DMS79 (cell line): ENCODE data around the gene SNX27.

Source experiments
- DNase-seq: peaks from one replicate; lab custom pipeline; 2025; lab: John Stamatoyannopoulos, UW

SNX27 gene

DNA sequence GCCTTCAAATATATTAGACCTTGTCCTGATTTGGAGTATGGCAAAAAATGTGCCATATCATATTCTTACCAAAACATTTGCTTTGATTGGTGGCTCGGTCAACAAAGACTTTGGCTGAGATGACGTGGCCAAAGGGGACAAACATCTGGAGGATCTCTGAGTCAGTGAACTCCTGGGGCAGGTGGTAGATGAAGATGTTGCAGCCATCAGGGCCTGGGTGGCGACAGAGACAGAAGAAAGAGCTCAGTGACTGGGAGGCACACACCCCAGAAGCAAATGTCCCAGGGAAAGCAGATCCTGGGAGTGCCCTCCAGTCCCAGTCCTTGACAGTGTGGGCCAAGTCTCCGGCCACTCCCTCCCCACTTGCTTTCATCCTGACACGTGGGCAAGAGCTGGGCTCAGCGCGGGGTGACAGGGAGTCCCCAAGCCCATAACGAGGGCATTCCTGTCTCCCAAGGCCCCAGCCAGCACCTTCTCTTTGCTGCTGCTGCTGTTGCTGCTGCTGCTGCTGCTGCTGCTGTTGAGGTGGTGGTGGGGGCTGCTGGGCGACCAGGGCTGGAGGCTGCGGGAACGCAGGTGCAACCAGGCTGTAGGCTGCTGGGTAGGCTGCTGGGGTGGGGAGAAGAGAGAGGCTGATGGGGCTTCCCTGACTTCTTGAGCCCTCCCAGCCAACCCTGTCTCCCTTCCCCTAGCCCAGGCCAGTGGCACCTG is 94.1 kb downstream of the SNX27 start:
- no peak for DNase-seq

DNA sequence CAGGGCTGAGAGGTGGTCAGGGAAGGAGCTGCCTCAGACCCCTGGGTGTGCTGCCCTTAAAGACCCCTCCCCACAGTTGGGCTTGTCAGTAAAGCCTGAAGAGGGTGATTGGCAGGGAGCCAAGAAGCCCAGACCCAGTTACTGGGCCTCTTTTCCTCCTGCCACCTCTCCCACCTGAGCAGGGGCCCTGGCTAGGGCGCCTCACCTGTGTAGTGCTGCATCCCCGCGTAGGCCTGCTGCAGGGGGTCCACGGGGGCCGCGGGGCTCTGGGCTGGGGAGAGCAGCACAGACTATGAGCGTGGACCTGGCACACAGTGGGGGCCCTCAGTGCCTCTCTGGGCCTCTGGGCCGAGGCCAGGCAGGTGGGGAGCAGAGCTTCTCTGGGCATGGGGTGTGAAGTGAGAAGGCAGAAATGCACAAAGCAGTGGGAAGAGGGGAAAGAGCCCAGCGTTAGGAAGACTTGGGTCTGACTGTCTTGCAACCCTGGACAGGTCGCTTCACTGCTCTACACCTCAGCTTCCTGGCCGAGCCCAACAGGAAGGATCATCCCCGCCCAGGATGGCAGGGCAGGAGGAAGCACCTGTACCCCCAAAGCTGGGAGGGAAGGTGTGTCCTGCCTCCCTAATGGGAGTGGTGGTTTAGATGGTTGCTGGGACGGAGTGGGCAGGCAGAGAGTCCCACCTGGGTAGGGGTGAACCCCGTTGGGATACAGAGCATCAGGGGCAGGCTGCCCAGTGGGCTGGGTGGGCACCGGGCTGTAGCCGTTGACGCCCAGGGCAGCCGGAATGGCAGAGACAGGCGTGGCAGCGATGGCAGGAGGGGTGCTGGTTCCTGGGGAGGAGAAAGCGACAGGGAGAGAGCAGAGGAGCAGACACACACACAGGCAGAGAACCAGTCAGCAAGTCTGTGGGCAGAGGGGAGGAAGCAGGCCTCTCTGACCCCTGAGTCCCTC is 94.9 kb downstream of the SNX27 start:
- DNase-seq = no peak

- DNase-seq = no peak
Measured at GRCh38 chr1:151707541-151708065, 95.8 kb downstream of the SNX27 start.

DNA sequence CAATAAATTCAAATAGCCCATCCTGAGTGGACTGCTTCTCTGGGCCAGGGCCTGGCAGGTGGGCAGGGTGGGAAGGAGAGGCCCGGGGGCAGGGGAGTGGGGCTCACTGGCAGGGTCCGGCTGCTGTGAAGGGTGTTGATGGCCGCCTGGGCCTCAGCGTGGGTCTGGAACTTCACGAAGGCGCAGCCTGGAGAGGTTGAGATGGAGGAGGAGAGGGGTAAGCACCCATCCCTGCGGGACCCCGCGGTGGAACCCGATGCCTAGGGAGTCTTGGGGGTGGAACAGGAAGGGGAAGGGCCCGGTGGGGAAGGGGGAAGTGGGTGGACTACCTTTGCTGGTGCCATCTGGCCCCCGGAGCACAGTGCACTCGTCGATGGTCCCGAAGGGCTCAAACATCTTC is 97.0 kb downstream of the SNX27 start:
- DNase-seq = no peak

GRCh38 chr1:151710187-151710840 is 98.5 kb downstream of the SNX27 start:
- peak; percentile 11 for DNase-seq

- DNase-seq = no peak
Measured at GRCh38 chr1:151711044-151711800, 99.4 kb downstream of the SNX27 start.

DNA sequence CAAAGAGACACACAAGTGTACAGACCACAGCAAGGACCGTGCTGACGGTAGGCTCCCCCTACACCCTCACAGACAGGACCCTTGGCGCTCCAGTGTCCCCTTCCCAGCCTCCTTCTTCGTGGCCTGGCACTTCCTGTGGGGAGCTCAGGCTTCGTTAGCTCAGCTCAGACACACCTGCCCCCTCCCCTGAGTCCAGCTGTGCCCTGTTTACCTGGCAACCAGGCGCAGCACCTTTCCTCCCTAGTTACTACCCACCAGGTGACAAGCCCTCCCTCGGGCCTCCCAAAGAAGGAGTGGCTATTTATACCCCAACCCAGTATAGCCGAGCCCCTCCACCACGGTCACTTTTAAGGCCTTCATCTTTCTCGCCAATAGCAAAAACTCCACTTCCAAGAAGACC is 100.1 kb downstream of the SNX27 start:
- DNase-seq = no peak

GRCh38 chr1:151713044-151713443 is 101.2 kb downstream of the SNX27 start:
- DNase-seq = no peak

DNA sequence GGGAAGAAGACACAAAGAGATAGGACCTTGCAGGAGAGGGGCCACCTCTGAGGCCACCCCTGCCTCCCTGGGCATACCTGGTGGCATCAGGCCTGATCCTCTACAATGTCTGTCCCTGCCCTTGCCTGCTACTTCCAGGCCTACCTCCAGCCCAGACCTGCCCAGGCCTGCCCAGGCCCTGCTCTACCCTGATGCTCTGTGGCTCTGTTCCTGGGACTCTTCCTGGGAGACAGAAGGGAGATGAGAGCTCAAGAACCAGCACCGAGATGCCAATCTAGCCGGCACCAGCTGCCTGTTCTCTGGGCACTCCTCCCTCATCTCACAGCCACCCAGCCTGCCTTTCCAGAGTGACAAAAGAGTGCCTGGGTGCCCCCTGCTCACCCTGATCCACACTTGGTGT is 102.0 kb downstream of the SNX27 start:
- DNase-seq = peak; percentile 32

DNA sequence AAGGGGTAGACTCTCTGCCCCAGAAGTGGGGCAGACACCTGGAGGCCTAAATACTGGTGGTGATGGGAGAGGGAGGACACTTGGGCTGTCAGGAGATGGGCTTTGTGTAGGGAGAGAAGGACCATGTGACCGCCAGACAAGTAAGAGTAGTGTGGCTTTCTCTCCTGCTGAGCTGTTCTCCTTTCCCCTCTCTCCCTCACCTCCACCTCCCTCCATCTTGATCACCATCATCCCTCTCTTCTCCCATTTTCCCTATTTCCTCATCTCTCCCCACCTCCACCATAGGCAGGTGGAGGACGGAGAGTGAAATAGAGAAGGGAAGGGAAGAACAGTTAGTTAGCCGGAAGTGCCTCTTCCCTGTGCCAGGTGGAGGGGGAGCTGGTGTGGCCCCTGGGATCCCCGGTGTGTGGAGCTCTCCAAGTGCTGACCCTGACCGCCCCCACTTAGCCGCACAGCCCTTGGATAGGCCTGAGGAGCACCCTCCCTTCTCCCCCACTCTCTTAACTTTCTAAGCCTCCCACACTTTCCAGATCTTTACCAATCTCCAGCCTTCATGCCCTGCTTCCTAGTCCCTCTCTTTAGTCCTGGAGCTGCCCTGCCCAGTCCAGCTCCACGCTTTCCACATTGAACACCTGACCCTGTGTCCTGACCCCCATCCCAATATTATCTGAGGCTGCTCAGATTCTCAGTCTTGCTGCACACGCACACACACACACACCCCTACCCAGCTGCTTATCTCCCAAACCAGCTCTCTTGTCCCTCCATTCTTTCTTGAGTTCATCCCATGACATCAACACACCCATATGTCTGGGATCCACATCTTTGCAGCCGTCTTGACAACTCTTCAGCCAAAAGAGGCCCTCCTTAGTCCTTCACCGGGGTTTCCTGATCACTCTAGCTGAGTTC is 103.2 kb downstream of the SNX27 start:
- DNase-seq = no peak

DNA sequence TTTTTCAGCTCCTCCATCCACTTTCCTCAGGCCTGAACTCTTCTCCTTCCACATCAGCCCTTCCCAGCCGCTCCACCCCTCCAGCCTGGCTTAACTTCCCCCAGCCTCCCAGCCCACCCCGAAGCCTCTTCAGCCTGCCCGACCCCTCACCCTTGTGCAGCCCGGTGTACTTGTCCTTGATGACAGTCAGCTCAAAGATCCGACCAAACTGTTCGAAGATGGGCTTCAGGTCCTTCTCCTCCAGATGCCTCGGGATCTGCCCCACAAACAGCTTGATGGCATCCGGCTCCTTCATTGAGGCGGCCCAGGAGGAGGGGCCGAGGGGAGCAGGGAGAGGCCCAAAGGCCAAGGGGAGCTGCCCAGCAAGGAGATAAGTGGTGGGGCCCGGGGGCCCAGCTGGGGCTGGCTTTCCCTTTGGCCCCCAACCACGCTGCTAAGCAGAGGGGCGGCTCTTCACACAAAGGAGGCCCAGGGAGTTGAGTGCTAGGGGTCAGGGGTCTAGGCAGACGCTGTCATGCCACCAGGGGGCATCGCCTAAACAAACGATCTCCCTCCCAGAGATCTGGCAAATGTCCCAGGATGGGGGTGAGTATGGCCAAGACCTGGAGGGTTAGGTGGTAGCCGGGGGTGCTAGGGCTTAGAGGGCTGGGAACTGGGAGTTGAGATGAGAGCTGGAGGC is 104.0 kb downstream of the SNX27 start:
- peak; percentile 26 for DNase-seq

DNA sequence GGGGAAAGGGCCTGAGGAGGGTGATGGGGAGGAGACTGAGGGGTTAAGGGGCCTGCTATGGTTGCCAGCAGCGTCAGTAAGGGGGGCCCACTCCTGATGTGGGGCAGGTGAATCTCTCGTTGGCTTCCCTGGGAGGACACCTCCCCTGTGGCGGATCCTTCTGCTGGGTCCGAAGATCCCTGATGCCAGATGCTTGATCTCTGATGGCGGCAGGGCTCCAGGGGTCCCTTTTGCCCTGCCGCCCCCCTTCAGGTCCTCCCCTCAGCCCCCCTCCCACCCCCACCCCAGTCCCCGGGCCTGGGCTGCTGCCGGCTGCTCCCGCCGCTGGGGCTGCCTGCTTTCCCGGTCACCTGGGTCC is 104.5 kb downstream of the SNX27 start:
- DNase-seq = no peak

- DNase-seq = peak; percentile 98
Measured at GRCh38 chr1:151716771-151717631, 105.2 kb downstream of the SNX27 start, which contains the start of gene CELF3. Gene CELF3, minus strand, starts transcription at chr1:151716803. Its CDS starts 783 bp downstream, at chr1:151716020.

DNA sequence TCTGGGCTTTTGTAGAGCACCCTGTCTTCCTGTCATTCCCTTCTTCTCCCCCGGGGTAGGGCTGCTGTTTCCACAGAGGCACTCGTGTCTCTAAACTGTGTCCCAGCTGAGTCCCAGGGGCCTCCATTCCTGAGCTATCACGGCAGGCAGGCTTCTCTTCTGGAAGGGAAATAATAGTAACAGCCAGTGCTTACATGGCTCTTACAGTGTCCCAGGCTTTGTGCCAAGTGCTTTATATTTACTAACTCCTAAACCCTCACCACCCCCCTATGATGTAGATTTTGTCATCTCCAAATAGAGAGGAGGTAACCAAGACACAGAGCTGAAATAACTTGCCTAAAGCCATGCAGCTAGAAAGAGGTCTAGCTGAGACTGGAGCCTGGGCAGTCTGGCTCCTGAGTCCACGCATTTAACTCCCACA is 106.2 kb downstream of the SNX27 start:
- no peak for DNase-seq

DNA sequence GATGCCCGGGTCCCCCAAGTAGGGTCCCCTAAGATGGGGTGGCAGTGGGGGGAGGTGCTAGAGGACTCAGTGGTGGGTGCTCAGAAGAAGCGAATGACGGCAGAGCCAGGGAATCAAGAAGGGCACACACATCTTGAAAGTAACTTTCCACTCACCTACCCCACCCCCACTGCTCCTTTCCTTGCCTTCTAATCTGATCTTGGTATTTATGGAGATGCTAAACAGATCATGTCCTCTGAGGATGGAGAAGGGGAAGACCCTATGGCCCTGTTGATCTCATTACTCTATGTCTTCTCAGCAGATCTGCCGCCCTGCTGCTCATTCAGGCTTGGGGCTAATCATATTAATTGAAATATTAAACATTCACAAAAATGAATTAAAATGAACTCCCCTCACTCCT is 106.8 kb downstream of the SNX27 start:
- DNase-seq = no peak

GRCh38 chr1:151720125-151720524 is 108.3 kb downstream of the SNX27 start:
- no peak for DNase-seq

GRCh38 chr1:151720554-151720953 is 108.7 kb downstream of the SNX27 start:
- DNase-seq = no peak

- peak; percentile 21 for DNase-seq
Measured at GRCh38 chr1:151720974-151721787, 109.3 kb downstream of the SNX27 start, which contains the start of gene RIIAD1. Gene RIIAD1, plus strand, starts transcription at chr1:151721522. Its CDS starts 15 bp downstream, at chr1:151721537.
